Measurements from ENCODE around the gene PDE10A.

DNA sequence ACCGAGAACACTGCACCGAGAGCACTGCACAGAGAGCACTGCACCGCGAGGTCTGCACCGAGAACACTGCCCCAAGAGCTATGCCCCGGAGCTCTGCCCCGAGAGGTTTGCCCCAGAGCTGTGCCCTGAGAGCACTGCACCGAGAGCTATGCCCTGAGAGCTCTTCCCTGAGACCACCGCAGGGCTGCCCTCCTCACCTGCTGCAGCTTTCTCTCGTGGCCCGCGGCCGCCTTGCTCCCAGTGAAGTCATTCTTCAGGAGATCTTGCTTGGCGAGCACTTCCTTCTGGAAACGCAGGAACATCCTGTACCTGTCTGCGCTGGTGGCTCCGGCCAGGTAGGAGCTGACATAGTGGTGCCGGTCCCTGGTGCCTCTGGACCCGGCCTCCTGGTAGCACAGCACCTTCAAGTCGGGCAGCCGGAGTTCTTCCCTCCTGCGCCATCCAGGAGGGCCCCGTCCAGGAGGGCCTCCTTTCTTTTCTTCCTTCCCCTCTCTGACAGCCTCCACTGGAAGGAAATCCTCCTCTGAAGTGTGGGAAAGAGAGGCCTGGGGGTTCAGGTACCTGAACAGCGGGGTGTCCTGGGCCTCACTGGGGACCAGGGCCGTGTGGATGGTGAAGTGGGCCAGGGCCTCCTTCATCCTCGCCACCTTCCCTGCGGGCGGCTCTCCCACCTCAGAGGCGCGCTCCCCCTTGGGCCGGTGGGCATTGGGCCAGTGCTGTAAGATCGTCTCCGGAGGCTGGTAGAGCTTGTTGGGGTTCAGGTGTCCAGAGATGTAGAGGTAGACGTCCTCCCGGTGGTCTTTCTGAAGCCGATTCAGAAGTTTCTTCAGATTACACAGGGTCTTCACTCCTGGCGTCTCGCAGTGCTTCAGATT is 361.4 kb downstream of the PDE10A start:
- TF ChIP-seq, protein P1, sequence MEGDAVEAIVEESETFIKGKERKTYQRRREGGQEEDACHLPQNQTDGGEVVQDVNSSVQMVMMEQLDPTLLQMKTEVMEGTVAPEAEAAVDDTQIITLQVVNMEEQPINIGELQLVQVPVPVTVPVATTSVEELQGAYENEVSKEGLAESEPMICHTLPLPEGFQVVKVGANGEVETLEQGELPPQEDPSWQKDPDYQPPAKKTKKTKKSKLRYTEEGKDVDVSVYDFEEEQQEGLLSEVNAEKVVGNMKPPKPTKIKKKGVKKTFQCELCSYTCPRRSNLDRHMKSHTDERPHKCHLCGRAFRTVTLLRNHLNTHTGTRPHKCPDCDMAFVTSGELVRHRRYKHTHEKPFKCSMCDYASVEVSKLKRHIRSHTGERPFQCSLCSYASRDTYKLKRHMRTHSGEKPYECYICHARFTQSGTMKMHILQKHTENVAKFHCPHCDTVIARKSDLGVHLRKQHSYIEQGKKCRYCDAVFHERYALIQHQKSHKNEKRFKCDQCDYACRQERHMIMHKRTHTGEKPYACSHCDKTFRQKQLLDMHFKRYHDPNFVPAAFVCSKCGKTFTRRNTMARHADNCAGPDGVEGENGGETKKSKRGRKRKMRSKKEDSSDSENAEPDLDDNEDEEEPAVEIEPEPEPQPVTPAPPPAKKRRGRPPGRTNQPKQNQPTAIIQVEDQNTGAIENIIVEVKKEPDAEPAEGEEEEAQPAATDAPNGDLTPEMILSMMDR (IDR thresholded peaks at IDR 0.05), result no peak
- TF ChIP-seq POLR2A (IDR thresholded peaks at IDR 0.05), result no peak

All from tibial nerve (tissue), 3 donors.